Smooth muscle cell of the pulmonary artery (primary cell): ENCODE measurements around the gene TMEM221. TPM values are rescaled to one million over a fixed set of nuclear protein-coding genes. Genes with fewer than 3 reads are reported as not detected.

Source experiments
- total RNA-seq: library from RNA; depleted of rRNA; stranded (reverse); fragments of >200 nt; gene quantifications from 2 replicates; pipeline ENCODE4 v1.2.3, GENCODE V29; 2014

Gene TMEM221
- total RNA-seq, result 0.20 and 0.23 TPM in 2 replicates

DNA sequence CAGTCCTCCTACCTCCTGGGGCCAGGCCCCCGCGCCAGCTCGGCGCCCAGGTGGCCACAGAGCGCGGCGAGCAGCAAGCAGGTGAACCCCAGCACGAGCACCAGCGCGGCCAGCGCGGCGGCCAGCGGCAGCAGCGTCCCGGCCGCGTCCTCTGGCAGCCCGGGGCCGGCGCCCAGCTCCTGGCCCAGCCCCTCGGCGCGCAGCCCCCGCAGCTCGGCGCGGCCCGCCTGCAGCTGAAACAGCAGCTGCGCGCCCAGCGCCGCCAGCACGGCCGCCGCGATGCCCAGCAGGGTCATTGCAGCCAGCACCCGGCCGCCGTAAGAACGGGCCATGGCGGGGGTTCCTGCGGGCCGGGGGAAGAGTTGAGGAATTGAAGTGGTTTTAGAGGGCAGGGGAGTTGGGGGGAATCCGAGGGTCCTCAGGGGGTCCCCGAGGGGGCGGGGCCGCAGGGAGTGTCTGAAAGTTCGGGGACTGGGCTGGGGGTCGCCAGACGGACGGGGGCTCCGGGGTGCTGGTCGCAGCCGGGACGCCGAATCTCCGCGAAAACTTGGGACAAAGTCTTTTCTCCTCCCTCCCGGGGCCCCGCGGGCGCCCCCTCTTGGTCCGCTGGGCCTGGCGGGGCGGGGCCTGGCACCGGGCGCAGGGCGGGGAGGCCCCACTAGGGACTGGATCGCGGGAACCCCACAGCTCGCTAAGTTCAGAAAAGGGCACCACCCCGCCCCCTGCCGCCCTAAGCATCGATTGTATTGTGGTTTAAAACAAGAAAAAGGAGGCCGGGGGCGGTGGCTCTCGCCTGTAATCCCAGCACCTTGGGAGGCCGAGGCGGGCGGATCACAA lies at the start of gene TMEM221:
Gene TMEM221, minus strand, starts transcription at position 538 of the 837 bp plus-strand sequence. Its CDS starts 206 bp downstream, at position 332.

DNA sequence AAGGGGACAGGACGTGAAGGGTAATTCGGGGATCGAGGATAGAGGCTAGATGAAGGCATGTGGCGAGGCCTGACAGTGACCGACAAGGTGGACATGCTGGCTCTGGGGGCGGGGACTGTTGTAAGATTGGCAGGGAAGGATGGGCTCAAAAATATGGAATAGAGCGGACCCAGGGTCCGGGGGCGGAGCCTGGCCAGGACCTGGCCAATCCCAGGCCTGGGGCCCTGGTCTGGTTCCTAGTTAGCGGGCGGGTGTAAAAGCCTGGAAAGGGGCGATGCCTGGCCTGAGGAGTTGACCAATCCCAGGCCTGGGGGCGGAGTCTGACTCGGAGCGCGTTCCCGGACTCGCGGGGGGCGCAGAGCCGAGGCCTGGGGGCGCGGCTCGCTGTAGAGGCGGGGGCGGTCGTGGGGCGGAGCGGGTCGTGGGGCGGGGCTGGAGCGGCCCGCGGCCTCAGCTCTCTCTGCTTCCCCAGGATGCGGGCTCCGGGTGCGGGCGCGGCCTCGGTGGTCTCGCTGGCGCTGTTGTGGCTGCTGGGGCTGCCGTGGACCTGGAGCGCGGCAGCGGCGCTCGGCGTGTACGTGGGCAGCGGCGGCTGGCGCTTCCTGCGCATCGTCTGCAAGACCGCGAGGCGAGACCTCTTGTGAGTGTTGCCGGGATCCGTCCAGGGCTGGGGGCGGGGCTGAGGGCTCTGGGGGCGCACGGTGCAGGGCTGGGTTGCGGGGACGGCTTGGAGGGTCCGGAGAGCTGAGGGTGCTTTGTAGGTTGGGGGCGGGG lies 21.8 kb upstream of the TMEM221 start, which contains the start of gene SLC27A1:
Gene SLC27A1, plus strand, starts transcription at position 457 of the 774 bp plus-strand sequence. Its CDS starts 17 bp downstream, at position 474.

DNA sequence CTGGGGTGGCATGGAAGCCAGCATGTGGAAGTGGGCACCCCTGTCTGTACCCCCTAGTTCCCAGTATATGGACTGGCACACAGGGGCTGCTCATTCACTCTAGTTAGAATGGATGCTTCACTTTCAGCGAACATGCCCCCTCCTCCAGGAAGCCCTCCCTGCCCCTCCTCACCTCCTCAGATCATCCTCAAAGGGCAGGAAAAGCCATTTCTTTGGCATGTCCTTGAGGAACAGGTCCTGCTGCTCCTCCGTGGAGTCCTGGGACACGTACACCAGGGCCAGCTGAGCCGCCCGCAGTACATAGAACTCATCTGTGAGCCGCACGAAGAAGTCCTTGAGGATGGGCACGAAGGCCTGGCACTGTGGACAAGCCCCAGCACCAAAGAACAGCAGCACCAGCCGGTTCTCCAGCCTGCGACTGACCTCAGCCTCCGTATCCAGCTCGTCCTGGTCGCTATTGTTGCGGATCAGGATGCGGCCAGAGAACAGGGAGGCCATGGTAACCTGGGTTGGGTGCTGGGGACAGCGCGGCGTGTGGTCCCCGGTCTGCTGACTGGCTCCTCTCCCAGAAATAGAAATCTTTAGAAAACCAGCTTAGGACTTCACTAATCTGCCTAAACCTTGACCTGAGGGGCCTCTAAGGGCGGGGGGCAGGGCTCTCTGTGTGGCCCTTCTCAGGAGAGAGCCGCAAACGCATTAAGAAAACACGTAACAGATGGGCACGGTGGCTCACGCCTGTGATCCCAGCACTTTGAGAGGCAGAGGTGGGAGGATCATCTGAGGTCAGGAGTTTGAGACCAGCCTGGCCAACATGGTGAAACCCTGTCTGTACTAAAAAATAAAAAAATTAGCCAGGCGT lies 12.1 kb upstream of the TMEM221 start, which contains the start of gene NXNL1:
Gene NXNL1, minus strand, starts transcription at position 555 of the 859 bp plus-strand sequence. Its CDS starts 57 bp downstream, at position 498.

DNA sequence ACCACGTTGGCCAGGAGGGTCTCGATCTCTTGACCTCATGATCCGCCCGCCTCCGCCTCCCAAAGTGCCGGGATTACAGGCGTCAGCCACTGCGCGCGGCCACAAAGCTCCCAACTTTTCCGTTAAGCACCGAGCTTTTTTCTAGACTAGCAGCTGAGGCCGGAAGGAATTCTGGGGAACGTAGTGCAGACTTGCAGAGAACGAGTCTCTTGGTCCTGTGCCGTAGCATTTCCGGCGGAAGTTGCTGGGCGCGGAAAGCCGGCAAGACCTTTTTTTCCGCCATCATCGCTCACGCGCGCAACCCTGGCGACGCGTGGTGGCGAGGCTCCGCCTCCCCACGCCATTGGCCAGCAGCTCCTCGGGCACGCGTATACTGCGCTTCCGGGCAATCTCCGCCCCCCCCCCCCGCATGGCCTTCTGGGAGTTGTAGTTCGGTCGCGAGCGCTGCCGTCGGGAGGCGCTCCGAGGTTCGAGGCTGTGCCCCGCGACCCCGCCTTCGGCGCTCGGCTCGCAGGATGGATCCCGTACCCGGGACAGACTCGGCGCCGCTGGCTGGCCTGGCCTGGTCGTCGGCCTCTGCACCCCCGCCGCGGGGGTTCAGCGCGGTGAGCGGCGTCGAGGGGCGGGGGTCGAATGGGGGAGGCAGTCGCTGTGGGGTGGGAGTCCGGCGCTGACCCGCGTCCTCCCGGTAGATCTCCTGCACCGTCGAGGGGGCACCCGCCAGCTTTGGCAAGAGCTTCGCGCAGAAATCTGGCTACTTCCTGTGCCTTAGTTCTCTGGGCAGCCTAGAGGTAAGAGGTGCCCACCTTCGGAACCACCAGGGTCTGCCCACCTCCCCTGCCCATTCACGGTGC lies 28.6 kb downstream of the TMEM221 start, which contains the start of gene MVB12A:
Gene MVB12A, plus strand, starts transcription at position 427 of the 854 bp plus-strand sequence. Its CDS starts 89 bp downstream, at position 516.

DNA sequence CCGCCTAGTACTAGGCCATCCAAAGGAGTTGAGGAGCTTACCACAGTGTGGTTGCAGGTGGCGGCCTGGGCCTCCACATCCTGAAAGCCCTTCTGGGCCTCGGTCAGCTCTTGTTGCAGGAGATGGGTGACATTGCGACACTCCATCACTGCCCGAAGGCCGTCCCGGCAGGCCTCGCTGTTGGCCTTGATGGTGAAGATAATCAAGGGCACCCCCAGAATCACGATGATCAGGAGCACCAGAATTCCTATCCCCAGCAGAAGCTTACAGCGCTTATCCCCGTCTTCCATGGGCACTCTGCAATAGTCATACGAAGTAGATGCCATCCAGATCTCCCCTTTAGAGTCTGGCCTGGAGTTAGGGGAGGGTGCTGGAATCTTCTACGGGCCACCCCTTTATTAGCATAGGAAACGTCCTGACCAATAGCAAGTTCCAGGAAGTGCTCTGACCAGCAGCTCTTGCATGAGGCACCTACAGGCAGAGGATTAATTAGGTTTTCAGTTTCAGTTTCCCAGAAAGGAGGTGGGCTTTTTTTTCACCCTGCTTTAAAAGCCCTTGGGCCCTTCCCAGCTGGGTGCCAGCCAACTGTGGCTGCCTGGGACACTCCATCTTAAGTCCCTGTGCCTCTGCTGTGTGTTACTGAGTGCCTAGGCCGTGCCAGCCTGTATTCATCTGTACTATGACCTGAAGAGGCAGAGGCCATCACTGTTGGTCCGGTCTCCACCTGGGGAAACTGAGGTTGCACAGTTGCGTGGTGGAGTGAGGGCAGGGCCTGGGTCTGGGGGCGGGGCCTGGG lies 43.0 kb downstream of the TMEM221 start, which contains the start of gene BST2:
Gene BST2, minus strand, starts transcription at position 381 of the 796 bp plus-strand sequence. Its CDS starts 55 bp downstream, at position 326.

DNA sequence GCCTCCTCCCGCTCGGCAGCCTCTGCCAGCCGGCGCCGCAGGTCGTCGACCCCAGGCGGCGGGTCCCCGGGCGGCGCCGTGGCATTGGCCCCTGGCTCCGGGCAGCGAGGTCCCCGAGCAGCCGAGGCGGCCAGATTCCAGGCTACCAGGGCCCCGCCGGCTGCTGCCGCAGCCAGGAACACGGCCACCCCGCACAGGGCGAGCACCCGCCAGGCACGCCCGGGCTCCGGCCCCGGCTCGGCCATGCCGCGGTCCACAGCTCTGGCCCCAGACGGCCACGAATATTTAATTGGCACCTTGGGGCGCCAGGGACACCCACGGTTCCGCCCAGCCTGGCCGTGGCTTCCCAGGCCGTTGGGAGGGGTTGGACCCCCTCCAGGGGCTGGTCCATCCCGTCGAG lies 54.6 kb downstream of the TMEM221 start, which contains the start of gene CCDC194:
Gene CCDC194, minus strand, starts transcription at position 283 of the 400 bp plus-strand sequence. Its CDS starts 38 bp downstream, at position 245.

Other genes with a start within 250 kb of the TMEM221 start
- 14.5 and 17.8 TPM in 2 replicates for gene USE1, start 233.3 kb downstream of the TMEM221 start, total RNA-seq
- gene OCEL1, start 222.4 kb downstream of the TMEM221 start, total RNA-seq, result 2.7 and 5.0 TPM in 2 replicates
- gene NR2F6, start 202.7 kb downstream of the TMEM221 start, total RNA-seq, result 41.2 and 59.3 TPM in 2 replicates
- gene USHBP1, start 183.9 kb downstream of the TMEM221 start, total RNA-seq, result 0.07 TPM in 1 of 2 replicates, not detected in the other
- 61.7 and 68.7 TPM in 2 replicates for gene BABAM1, start 181.2 kb downstream of the TMEM221 start, total RNA-seq
- gene ANKLE1, start 166.8 kb downstream of the TMEM221 start, total RNA-seq, result 0.40 and 0.52 TPM in 2 replicates
- gene ABHD8, start 145.2 kb downstream of the TMEM221 start, total RNA-seq, result 13.8 and 14.9 TPM in 2 replicates
- gene MRPL34, start 142.8 kb downstream of the TMEM221 start, total RNA-seq, result 31.6 and 31.7 TPM in 2 replicates
- 29.8 and 36.2 TPM in 2 replicates for gene DDA1, start 139.1 kb downstream of the TMEM221 start, total RNA-seq
- gene ANO8, start 113.8 kb downstream of the TMEM221 start, total RNA-seq, result 7.8 and 8.8 TPM in 2 replicates
- 12.6 and 19.0 TPM in 2 replicates for gene GTPBP3, start 111.1 kb downstream of the TMEM221 start, total RNA-seq
- gene PLVAP, start 71.3 kb downstream of the TMEM221 start, total RNA-seq, result 0.20 and 0.33 TPM in 2 replicates
- 0.26 TPM in 1 of 2 replicates, not detected in the other for gene CCDC194, start 54.5 kb downstream of the TMEM221 start, total RNA-seq
- gene BST2, start 43.0 kb downstream of the TMEM221 start, total RNA-seq, result 7.3 and 63.1 TPM in 2 replicates
- 30.5 and 36.6 TPM in 2 replicates for gene MVB12A, start 28.6 kb downstream of the TMEM221 start, total RNA-seq
- not detected in 2 replicates for gene NXNL1, start 12.3 kb upstream of the TMEM221 start, total RNA-seq
- 36.1 and 44.5 TPM in 2 replicates for gene SLC27A1, start 21.9 kb upstream of the TMEM221 start, total RNA-seq
- gene PGLS, start 63.0 kb upstream of the TMEM221 start, total RNA-seq, result 48.4 and 65.4 TPM in 2 replicates
- 123 and 160 TPM in 2 replicates for gene COLGALT1, start 107.0 kb upstream of the TMEM221 start, total RNA-seq
- gene UNC13A, start 239.7 kb upstream of the TMEM221 start, total RNA-seq, result 5.4 and 6.5 TPM in 2 replicates